Adipose tissue (tissue), 3 donors: ENCODE measurements around the gene PLD4. TPM values are rescaled to one million over a fixed set of nuclear protein-coding genes. Genes with fewer than 3 reads are reported as not detected.
"Not testable (repeated sequence)": the region's sequence is repeated elsewhere in the genome, so short reads cannot be mapped to it uniquely, and the experiment has no call there.

ENCODE experiments used
- H3K27ac ChIP-seq: one replicate; pipeline ENCODE4 v1.5.1; 2013; ENCODE audit warnings: low read depth, low read length
- WGBS, 3 donors: extraction: QIAGEN DNeasy Blood & Tissue Kit; methylation state at CpG; one replicate each; pipeline ENCODE4 v1.1.7; 2013; 5-methylcytosine and 5-hydroxymethylcytosine counted together
- polyA plus RNA-seq, 3 donors: library from polyadenylated mRNA; stranded (reverse); fragments of 200-250 nt; gene quantifications; one replicate each; pipeline ENCODE4 v1.2.3, GENCODE V29; 2013
- donor health status: healthy with polysubstance abuse.
- donor health status: Bipolar disorder and iron deficiency.
- donor health status: healthy.

The PLD4 gene
- polyA plus RNA-seq, 3 donors: 0.07 to 0.15 TPM; not detected in 1

GRCh38 chr14:104885031-104885972 is 39.4 kb upstream of the PLD4 start:
- 88 to 93% (median 90%) methylated on average over 30 to 38 of the region's 38 CpGs for WGBS, 3 donors
- H3K27ac ChIP-seq: no peak overlapping the region

GRCh38 chr14:104885973-104886689 is 38.5 kb upstream of the PLD4 start:
- 86 to 91% (median 88%) methylated on average over 34 to 40 of the region's 40 CpGs for WGBS, 3 donors
- no peak overlapping the region for H3K27ac ChIP-seq

- H3K27ac ChIP-seq: no peak overlapping the region
- WGBS, 3 donors: 93 to 96% (median 95%) methylated on average over 54 to 59 of the region's 59 CpGs
Observed at GRCh38 chr14:104886690-104887622, 37.7 kb upstream of the PLD4 start.

- no peak overlapping the region for H3K27ac ChIP-seq
- WGBS, 3 donors: 93 to 96% (median 94%) methylated on average over 29 to 33 of the region's 33 CpGs
Observed at GRCh38 chr14:104887623-104888488, 36.8 kb upstream of the PLD4 start.

GRCh38 chr14:104888489-104889374 is 35.9 kb upstream of the PLD4 start:
- WGBS, 3 donors: 92 to 96% (median 93%) methylated on average over 23 to 26 of the region's 26 CpGs
- H3K27ac ChIP-seq: no peak overlapping the region

- WGBS, 3 donors: 88 to 98% (median 91%) methylated on average over 22 to 23 of the region's 23 CpGs
- no peak overlapping the region for H3K27ac ChIP-seq
Observed at GRCh38 chr14:104889375-104889757, 35.3 kb upstream of the PLD4 start.

- H3K27ac ChIP-seq: not testable (repeated sequence)
Observed at GRCh38 chr14:104890292-104890691, 34.4 kb upstream of the PLD4 start.

- no peak overlapping the region for H3K27ac ChIP-seq
- 92 to 98% (median 94%) methylated on average over 4 of the region's 4 CpGs for WGBS, 3 donors
Observed at GRCh38 chr14:104891121-104891551, 33.5 kb upstream of the PLD4 start.

GRCh38 chr14:104891664-104892530 is 32.8 kb upstream of the PLD4 start:
- 77 to 88% (median 80%) methylated on average over 13 of the region's 13 CpGs for WGBS, 3 donors
- H3K27ac ChIP-seq: no peak overlapping the region

GRCh38 chr14:104892531-104893434 is 31.9 kb upstream of the PLD4 start:
- WGBS, 3 donors: 71 to 79% (median 72%) methylated on average over 28 to 31 of the region's 31 CpGs
- H3K27ac ChIP-seq: no peak overlapping the region

GRCh38 chr14:104893435-104894207 is 31.1 kb upstream of the PLD4 start:
- no peak overlapping the region for H3K27ac ChIP-seq
- 48 to 85% (median 84%) methylated on average over 39 of the region's 39 CpGs for WGBS, 3 donors

- 71 to 77% (median 75%) methylated on average over 25 to 30 of the region's 30 CpGs for WGBS, 3 donors
- H3K27ac ChIP-seq: no peak overlapping the region
Observed at GRCh38 chr14:104894331-104895206, 30.1 kb upstream of the PLD4 start.

- H3K27ac ChIP-seq: no peak overlapping the region
- WGBS, 3 donors: 40 to 78% (median 74%) methylated on average over 9 of the region's 9 CpGs
Observed at GRCh38 chr14:104895207-104895785, 29.4 kb upstream of the PLD4 start.
